ENCODE results near the gene VMO1.

VMO1 gene

DNA sequence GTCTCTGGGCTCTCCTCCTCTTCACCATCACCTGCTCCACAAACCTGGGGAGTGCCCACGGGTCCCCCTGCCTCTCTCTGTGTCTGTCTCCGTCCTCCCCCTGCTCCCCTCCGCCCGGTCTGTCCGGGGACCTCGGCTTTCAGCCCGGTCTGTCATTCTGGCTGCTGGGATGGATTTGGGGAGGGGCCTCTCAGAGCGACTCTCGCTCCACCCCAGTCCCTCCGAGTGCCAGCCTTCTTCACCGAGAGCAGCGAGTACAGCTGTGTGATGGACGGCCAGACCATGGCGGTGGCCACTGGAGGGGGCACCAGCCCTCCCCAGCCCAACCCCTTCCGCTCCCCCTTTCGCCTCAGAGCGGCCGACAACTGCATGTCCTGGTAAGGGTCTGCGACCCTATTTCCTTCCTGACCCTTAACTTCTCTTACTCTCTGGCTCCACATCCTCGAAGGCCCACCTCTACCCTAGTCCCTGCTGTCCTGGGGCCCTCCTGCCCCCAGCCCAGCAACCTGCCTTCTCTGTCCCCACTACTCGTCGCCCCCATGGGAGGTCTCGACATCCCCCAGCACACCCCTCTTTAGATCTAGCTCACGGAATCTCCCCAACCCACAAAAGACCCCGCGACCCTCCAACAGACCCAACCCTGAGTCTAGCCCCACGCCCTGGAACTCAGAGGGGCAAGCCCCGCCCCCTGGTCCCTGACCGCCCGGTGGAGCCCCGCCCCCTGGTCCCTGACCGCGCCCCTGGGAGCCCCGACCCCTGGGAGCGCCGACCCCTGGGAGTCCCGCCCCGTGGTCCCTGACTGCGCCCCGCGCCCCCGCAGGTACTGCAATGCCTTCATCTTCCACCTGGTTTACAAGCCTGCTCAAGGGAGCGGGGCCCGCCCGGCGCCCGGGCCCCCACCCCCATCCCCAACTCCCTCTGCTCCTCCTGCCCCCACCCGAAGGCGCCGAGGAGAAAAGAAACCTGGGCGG, 40.9 kb downstream of the VMO1 start:
- Histone ChIP-seq H3F3A (ENCODE audit: insufficient read depth, low read length) (no peaks in the 10 kb centered on the region), H3K79me2 (ENCODE audit: insufficient read depth, low read length) (no peaks in the 10 kb centered on the region), H3K4me1 (ENCODE audit: insufficient read depth, low read length, severe bottlenecking) (peaks cover 12% of the 10 kb centered on the region), H3K4me2 (ENCODE audit: low read length) (no peak overlapping the region), H3K9me3 (ENCODE audit: low read length) (no peaks in the 10 kb centered on the region), H3K27ac (ENCODE audit: low read depth, low read length, poor library complexity, severe bottlenecking) (no peak overlapping the region), H3K9ac (ENCODE audit: low read length) (no peak overlapping the region), H3K36me3 (ENCODE audit: insufficient read depth, low read length) (no peaks in the 10 kb centered on the region), H4K20me1 (ENCODE audit: insufficient read depth, low read length) (no peaks in the 10 kb centered on the region), H2AFZ (ENCODE audit: low read length) (no peak overlapping the region), H3K9me2 (ENCODE audit: low read depth, low read length) (no peaks in the 10 kb centered on the region), H3K4me3 (ENCODE audit: low read depth, low read length, poor library complexity, severe bottlenecking) (no peak overlapping the region), H3K27me3 (ENCODE audit: insufficient read depth, low read length) (no peaks in the 10 kb centered on the region; the same call in 1 of the 2 replicates)
- TF ChIP-seq, protein P1, sequence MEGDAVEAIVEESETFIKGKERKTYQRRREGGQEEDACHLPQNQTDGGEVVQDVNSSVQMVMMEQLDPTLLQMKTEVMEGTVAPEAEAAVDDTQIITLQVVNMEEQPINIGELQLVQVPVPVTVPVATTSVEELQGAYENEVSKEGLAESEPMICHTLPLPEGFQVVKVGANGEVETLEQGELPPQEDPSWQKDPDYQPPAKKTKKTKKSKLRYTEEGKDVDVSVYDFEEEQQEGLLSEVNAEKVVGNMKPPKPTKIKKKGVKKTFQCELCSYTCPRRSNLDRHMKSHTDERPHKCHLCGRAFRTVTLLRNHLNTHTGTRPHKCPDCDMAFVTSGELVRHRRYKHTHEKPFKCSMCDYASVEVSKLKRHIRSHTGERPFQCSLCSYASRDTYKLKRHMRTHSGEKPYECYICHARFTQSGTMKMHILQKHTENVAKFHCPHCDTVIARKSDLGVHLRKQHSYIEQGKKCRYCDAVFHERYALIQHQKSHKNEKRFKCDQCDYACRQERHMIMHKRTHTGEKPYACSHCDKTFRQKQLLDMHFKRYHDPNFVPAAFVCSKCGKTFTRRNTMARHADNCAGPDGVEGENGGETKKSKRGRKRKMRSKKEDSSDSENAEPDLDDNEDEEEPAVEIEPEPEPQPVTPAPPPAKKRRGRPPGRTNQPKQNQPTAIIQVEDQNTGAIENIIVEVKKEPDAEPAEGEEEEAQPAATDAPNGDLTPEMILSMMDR (IDR thresholded peaks at IDR 0.05; ENCODE audit: low read length): no peak
- TF ChIP-seq EZH2 (IDR thresholded peaks at IDR 0.05; ENCODE audit: borderline replicate concordance, low read length): no peak

DNA sequence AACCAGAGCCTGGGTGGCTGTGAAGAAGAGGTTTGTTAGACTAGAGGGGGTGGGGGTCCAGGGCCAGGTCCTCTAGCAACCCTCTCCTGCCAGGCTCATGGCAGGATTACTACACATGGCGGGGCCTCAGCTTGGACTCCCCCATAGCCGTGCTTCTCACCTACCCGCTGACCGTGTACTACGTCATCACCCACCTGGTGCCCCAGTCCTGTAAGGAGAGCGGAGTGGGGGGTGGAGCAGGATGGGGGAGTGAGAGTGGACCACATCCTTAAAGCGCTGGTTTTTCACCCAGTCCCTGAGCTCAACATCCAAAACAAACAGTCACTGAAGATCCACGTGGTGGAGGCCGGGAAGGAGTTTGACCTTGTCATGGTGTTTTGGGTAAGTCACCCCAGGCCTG, 42.3 kb downstream of the VMO1 start:
- Histone ChIP-seq H3K36me3 (ENCODE audit: insufficient read depth, low read length) (no peaks in the 10 kb centered on the region), H3K9ac (ENCODE audit: low read length) (no peak overlapping the region), H3K27me3 (ENCODE audit: insufficient read depth, low read length) (peaks cover 6% of the 10 kb centered on the region), H3K27ac (ENCODE audit: low read depth, low read length, poor library complexity, severe bottlenecking) (no peak overlapping the region), H3K4me3 (ENCODE audit: low read depth, low read length, poor library complexity, severe bottlenecking) (no peak overlapping the region), H3K4me1 (ENCODE audit: insufficient read depth, low read length, severe bottlenecking) (peaks cover 18% of the 10 kb centered on the region), H3F3A (ENCODE audit: insufficient read depth, low read length) (no peaks in the 10 kb centered on the region), H3K9me3 (ENCODE audit: low read length) (no peaks in the 10 kb centered on the region), H4K20me1 (ENCODE audit: insufficient read depth, low read length) (no peaks in the 10 kb centered on the region), H3K9me2 (ENCODE audit: low read depth, low read length) (no peaks in the 10 kb centered on the region), H2AFZ (ENCODE audit: low read length) (no peak overlapping the region), H3K79me2 (ENCODE audit: insufficient read depth, low read length) (no peaks in the 10 kb centered on the region), H3K4me2 (ENCODE audit: low read length) (no peak overlapping the region)
- TF ChIP-seq, protein P1 (IDR thresholded peaks at IDR 0.05; ENCODE audit: low read length): no peak

GRCh38 chr17:4743216-4743615, 42.9 kb downstream of the VMO1 start:
- H3K27ac ChIP-seq (ENCODE audit: low read depth, low read length, poor library complexity, severe bottlenecking): no peak overlapping the region
- H3K4me2 ChIP-seq (ENCODE audit: low read length): no peak overlapping the region
- no peaks in the 10 kb centered on the region for H3K9me3 ChIP-seq (ENCODE audit: low read length)
- TF ChIP-seq, protein P1 (IDR thresholded peaks at IDR 0.05; ENCODE audit: low read length): no peak
- no peak for TF ChIP-seq EZH2 (IDR thresholded peaks at IDR 0.05; ENCODE audit: borderline replicate concordance, low read length)
- no peaks in the 10 kb centered on the region for H3K9me2 ChIP-seq (ENCODE audit: low read depth, low read length)
- H3K4me3 ChIP-seq (ENCODE audit: low read depth, low read length, poor library complexity, severe bottlenecking): no peak overlapping the region
- H3K4me1 ChIP-seq (ENCODE audit: insufficient read depth, low read length, severe bottlenecking): peaks cover 21% of the 10 kb centered on the region
- H4K20me1 ChIP-seq (ENCODE audit: insufficient read depth, low read length): no peaks in the 10 kb centered on the region
- H3K79me2 ChIP-seq (ENCODE audit: insufficient read depth, low read length): no peaks in the 10 kb centered on the region
- H3K27me3 ChIP-seq (ENCODE audit: insufficient read depth, low read length): peaks cover 9% of the 10 kb centered on the region
- no peaks in the 10 kb centered on the region for H3K36me3 ChIP-seq (ENCODE audit: insufficient read depth, low read length)
- no peak overlapping the region for H3K9ac ChIP-seq (ENCODE audit: low read length)
- H2AFZ ChIP-seq (ENCODE audit: low read length): no peak overlapping the region
- H3F3A ChIP-seq (ENCODE audit: insufficient read depth, low read length): no peaks in the 10 kb centered on the region

Measured in OCI-LY1 (cell line).